Loucy (cell line): ENCODE measurements around the gene OBP2A.

Experiments
- H2AFZ ChIP-seq: fragments of 200-600 bp; sonication (generic); 2 replicates; pipeline ENCODE4 v1.6.0; 2016; ENCODE audit warnings: antibody characterized with exemption, mild to moderate bottlenecking, low read length, moderate library complexity
- H3F3A ChIP-seq: fragments of 200-600 bp; 2 replicates; pipeline ENCODE4 v1.6.0; 2016; ENCODE audit warnings: antibody characterized with exemption, low read depth, mild to moderate bottlenecking
- H3K27me3 ChIP-seq: fragments of 200-600 bp; sonication (generic); 2 replicates; pipeline ENCODE4 v1.6.1; 2014; ENCODE audit warnings: low read length, mild to moderate bottlenecking; ENCODE audit not compliant: insufficient read depth, poor library complexity, severe bottlenecking
- H3K36me3 ChIP-seq: fragments of 200-600 bp; sonication (generic); 2 replicates; pipeline ENCODE4 v1.6.1; 2016; ENCODE audit warnings: low read length; ENCODE audit not compliant: insufficient read depth
- H3K4me1 ChIP-seq: fragments of 200-600 bp; sonication (generic); 2 replicates; pipeline ENCODE4 v1.5.1; 2014; ENCODE audit warnings: low read length, mild to moderate bottlenecking; ENCODE audit not compliant: insufficient read depth, poor library complexity, severe bottlenecking
- H3K4me2 ChIP-seq: fragments of 200-600 bp; sonication (generic); 2 replicates; pipeline ENCODE4 v1.6.0; 2014; ENCODE audit warnings: antibody characterized with exemption, low read length, low read depth, mild to moderate bottlenecking; ENCODE audit not compliant: poor library complexity, severe bottlenecking
- H3K4me3 ChIP-seq: fragments of 200-600 bp; sonication (generic); 2 replicates; pipeline ENCODE4 v1.5.1; 2014; ENCODE audit warnings: low read length, mild to moderate bottlenecking, mixed read lengths; ENCODE audit not compliant: poor library complexity, severe bottlenecking
- H3K79me2 ChIP-seq: fragments of 200-600 bp; sonication (generic); 2 replicates; pipeline ENCODE4 v1.6.1; 2014; ENCODE audit warnings: low read length; ENCODE audit not compliant: insufficient read depth
- H3K9ac ChIP-seq: fragments of 200-600 bp; sonication (generic); 2 replicates; pipeline ENCODE4 v1.6.0; 2014; ENCODE audit warnings: mild to moderate bottlenecking, low read depth, low read length, moderate library complexity; ENCODE audit not compliant: poor library complexity, severe bottlenecking
- H3K9me2 ChIP-seq: fragments of 200-600 bp; sonication (generic); replicated peaks from 2 replicates; pipeline ENCODE4 v1.6.1; 2016; ENCODE audit warnings: low read depth, low read length, mixed read lengths
- H3K9me3 ChIP-seq: fragments of 200-600 bp; sonication (generic); 2 replicates; pipeline ENCODE4 v1.6.1; 2014; ENCODE audit warnings: mild to moderate bottlenecking, antibody characterized with exemption, low read length, low read depth; ENCODE audit not compliant: insufficient read depth
- H4K20me1 ChIP-seq: fragments of 200-600 bp; sonication (generic); 2 replicates; pipeline ENCODE4 v1.6.0; 2014; ENCODE audit warnings: antibody characterized with exemption, low read length, mild to moderate bottlenecking; ENCODE audit not compliant: insufficient read depth, poor library complexity, severe bottlenecking
- CTCF ChIP-seq: fragments of 200-600 bp; sonication (generic); conservative IDR thresholded peaks from 2 replicates; pipeline ENCODE4 v1.5.1; 2014; ENCODE audit warnings: mild to moderate bottlenecking, antibody characterized with exemption, low read length
- EZH2phosphoT487 ChIP-seq: fragments of 200-600 bp; IDR thresholded peaks from 2 replicates; pipeline ENCODE4 v1.6.1; 2018; ENCODE audit warnings: antibody characterized with exemption, mild to moderate bottlenecking, moderate library complexity, borderline replicate concordance

OBP2A gene

GRCh38 chr9:135530146-135530545 lies 15.8 kb upstream of the OBP2A start:
- Histone ChIP-seq H3K9ac (no peak overlapping the region), H3K9me2 (no peaks in the 10 kb centered on the region), H4K20me1 (no peaks in the 10 kb centered on the region), H3F3A (no peaks in the 10 kb centered on the region), H2AFZ (no peak overlapping the region), H3K4me2 (no peak overlapping the region), H3K27me3 (no peaks in the 10 kb centered on the region), H3K9me3 (peaks cover 3% of the 10 kb centered on the region; the same call in 1 of the 2 replicates), H3K4me1 (no peaks in the 10 kb centered on the region), H3K36me3 (no peaks in the 10 kb centered on the region), H3K79me2 (no peaks in the 10 kb centered on the region), H3K4me3 (no peak overlapping the region)
- TF ChIP-seq CTCF (no peak), EZH2phosphoT487 (no peak)

- Histone ChIP-seq H3K9me3 (no peaks in the 10 kb centered on the region; the same call in 1 of the 2 replicates), H3K4me2 (no peak overlapping the region), H3K36me3 (no peaks in the 10 kb centered on the region), H3K4me1 (no peaks in the 10 kb centered on the region), H3F3A (no peaks in the 10 kb centered on the region), H3K9ac (no peak overlapping the region), H3K27me3 (no peaks in the 10 kb centered on the region), H3K79me2 (no peaks in the 10 kb centered on the region), H3K9me2 (no peaks in the 10 kb centered on the region), H3K4me3 (no peak overlapping the region), H4K20me1 (no peaks in the 10 kb centered on the region), H2AFZ (no peak overlapping the region)
- TF ChIP-seq EZH2phosphoT487: no peak
- no peak for TF ChIP-seq CTCF
These were observed 14.8 kb upstream of the OBP2A start for GRCh38 chr9:135531096-135531495.

- Histone ChIP-seq H3K27me3 (no peaks in the 10 kb centered on the region), H3K9ac (no peak overlapping the region), H3K9me2 (no peaks in the 10 kb centered on the region), H3K36me3 (no peaks in the 10 kb centered on the region), H3K79me2 (no peaks in the 10 kb centered on the region), H3K4me2 (no peak overlapping the region), H4K20me1 (no peaks in the 10 kb centered on the region), H3K4me1 (no peaks in the 10 kb centered on the region), H3F3A (no peaks in the 10 kb centered on the region), H3K4me3 (no peak overlapping the region), H3K9me3 (no peaks in the 10 kb centered on the region; the same call in 1 of the 2 replicates), H2AFZ (no peak overlapping the region)
- TF ChIP-seq EZH2phosphoT487 (no peak), CTCF (no peak)
These were observed 12.8 kb upstream of the OBP2A start for GRCh38 chr9:135533113-135533512.
